Retinal pigment epithelial cell (primary cell): ENCODE data around the gene RNF223.

Experiments used
- DNase-seq: peaks from one replicate; pipeline ENCODE4 v3.0.0-alpha.2; 2010; ENCODE audit warnings: low read depth
- H3K4me3 ChIP-seq: 2 replicates; pipeline ENCODE4 v1.5.1; 2011; ENCODE audit warnings: mild to moderate bottlenecking, low read length, control low read depth, moderate library complexity
- TF ChIP-seq, protein P1 (sequence below): conservative IDR thresholded peaks from 2 replicates; pipeline ENCODE4 v1.5.1; 2011; ENCODE audit warnings: low read depth, low read length, control low read depth, inconsistent platforms

The RNF223 gene

DNA sequence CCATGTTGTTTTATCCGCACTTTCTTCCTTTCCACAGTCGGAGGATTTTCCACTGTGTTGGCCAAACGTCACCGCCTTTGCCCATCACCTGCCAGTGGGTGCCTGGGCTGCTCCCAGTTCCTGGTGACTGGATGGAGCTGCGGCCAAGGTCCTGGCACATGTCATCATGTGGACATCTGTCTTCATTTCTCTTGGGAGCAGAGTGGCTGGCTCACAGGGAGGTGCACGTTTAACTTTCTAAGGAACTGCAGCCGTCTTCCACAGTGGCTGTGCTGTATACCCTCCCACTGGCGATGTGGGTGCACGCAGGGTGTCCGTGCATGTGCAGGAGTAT is 19.5 kb upstream of the RNF223 start:
- H3K4me3 ChIP-seq: no peak overlapping the region
- DNase-seq: no peak
- TF ChIP-seq, protein P1, sequence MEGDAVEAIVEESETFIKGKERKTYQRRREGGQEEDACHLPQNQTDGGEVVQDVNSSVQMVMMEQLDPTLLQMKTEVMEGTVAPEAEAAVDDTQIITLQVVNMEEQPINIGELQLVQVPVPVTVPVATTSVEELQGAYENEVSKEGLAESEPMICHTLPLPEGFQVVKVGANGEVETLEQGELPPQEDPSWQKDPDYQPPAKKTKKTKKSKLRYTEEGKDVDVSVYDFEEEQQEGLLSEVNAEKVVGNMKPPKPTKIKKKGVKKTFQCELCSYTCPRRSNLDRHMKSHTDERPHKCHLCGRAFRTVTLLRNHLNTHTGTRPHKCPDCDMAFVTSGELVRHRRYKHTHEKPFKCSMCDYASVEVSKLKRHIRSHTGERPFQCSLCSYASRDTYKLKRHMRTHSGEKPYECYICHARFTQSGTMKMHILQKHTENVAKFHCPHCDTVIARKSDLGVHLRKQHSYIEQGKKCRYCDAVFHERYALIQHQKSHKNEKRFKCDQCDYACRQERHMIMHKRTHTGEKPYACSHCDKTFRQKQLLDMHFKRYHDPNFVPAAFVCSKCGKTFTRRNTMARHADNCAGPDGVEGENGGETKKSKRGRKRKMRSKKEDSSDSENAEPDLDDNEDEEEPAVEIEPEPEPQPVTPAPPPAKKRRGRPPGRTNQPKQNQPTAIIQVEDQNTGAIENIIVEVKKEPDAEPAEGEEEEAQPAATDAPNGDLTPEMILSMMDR: no peak

DNA sequence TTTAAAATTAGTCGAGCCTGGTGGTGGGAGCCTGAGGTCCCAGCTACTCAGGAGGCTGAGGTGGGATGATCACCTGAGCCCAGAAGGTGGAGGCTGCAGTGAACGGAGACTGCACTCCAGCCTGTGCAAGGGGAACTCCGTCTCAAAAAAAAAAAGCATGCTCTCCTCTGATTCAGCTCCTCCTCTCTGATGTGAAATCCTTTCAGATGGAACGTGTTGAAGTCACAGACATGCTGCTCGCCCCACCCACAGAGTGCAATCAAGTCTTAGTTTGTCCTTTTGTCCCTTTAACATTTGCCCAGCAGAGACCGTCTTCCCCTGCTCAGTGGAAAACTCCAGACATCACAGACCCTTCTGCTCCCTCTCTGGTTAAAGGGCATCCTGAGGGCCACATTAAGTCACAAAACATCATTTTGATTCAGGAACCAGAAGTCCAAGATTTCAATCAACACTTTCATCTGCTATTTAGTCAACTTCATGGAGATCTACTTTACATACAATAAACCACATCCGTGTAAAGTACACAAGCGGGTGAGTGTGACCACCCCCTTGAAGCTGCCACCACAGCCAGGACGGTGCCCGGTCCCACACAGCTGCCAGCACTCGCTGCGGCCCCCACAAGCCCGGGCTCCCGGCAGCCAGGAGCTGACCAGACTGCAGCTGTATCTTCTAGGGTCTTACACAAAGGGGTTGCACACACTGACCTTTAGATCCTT is 18.9 kb upstream of the RNF223 start:
- TF ChIP-seq, protein P1: no peak
- no peak overlapping the region for H3K4me3 ChIP-seq
- DNase-seq: no peak

DNA sequence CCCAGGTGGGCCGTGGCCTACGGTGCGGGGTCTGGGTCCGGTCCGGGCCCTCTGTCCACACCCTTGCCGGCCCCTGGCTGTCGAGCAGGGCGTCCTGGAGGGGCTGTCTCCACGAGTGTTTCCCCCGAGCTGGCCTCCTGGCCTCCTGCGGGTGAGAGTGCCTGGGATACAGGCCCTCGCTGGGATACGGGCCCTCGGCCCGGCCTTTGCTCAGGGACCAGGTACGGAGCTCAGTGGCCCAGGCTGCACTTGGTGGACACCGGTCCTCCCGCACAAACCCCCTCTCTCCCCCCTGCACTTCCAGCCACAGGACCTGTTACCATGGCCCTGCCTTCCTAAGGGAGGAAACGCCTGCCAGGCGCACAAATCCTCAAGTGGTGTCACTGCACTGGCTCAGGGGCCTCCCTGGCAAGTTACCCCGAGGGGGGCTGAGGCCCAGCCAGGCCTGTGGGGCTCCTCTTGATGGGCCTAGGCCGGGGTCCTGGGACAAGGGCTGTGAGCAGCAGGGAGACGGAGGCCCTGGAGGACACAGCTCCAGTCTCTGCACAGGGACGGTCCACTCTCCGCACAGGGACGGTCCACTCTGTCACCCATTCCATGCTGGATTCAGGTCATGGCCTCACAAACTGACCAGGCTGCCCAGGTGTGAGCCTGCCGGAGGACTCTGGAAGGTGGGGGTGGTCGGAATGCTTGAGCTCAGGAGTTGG is 18.2 kb upstream of the RNF223 start:
- H3K4me3 ChIP-seq: no peak overlapping the region
- TF ChIP-seq, protein P1: no peak

DNA sequence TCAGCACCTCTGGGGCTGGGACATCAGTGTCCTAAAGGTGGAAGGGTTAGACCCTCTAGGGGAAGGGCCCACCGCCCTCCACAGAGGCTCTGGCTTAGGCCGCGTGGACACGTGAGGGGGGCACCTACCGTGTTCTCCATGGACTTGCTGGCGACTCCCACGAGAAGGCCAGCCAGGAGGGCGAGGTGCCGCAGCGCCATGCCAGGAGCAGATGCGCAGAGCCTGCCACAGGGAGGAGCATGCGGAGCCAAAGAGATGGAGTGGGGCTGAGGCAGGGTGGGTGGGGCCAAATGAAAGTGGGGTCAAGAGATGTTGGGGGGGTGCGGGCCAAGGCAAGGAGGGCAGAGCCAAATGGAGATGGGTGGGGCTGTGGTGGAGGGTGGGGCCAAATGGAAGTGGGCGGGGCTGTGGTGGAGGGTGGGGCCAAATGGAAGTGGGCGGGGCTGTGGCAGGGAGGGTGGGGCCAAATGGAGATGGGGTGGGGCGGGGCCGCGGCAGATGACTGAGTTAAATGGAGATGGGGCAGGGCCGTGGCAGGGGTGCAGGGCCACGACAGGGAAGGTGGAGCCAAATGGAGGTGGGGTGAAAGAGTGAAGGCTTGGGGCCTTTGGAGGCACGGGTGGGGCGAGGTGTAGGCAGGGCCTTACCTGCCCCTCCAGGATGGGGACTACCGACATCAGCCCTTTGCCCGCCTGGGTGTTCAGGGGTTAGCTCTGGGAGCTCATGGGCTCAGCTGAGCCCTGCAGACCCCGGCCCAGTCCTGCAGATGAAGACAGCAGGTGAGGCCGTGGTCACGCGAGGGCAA is 17.4 kb upstream of the RNF223 start:
- no peak overlapping the region for H3K4me3 ChIP-seq
- no peak for DNase-seq
- TF ChIP-seq, protein P1: no peak

More for the DNA sequence above, 18.2 kb upstream of the RNF223 start:
- no peak for DNase-seq

DNA sequence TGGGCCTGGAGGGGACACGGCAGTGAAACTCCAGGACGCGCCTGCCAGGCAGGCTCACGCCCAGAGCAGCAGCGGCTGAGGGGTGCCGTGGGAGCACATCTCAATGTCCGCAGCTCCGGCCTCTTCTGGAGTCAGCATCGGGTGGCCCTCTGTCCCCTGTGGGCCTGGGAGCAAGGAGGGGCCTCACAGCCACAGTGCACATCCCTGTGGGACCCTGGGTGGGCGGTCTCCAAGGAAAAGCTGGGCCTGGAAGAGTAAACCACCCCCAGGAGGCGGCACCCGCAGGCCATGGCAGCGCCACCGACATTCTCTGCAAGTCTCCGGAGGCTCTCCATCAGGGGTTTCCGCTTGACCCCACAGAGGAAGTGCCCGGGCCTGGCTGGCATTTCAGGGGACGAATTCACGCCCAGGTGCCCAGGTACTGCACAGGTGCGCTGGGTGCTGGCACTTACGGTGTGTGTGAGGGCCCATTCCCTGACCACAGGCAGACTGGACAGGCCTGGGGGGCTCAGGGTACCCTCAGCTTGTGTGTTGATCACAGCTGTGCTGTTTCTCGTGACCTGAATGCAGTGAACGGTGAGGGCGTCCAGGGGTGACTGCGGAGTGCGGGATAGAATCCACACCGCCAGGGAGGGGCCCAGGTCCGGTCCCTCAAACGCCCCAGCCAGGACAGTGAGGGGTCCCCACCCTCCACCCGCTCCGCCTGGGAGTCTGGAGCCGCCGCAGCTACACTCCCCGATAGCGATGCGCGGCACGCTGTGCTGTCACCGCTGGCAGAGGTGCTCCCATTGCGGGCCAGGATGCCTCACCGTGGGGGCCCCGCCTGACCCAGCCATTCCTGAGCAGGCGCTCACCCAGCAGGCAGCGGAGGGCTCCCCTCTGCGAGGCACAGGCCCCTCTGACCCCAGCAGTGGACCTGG is 16.6 kb upstream of the RNF223 start:
- TF ChIP-seq, protein P1: no peak
- DNase-seq: no peak
- no peak overlapping the region for H3K4me3 ChIP-seq

DNA sequence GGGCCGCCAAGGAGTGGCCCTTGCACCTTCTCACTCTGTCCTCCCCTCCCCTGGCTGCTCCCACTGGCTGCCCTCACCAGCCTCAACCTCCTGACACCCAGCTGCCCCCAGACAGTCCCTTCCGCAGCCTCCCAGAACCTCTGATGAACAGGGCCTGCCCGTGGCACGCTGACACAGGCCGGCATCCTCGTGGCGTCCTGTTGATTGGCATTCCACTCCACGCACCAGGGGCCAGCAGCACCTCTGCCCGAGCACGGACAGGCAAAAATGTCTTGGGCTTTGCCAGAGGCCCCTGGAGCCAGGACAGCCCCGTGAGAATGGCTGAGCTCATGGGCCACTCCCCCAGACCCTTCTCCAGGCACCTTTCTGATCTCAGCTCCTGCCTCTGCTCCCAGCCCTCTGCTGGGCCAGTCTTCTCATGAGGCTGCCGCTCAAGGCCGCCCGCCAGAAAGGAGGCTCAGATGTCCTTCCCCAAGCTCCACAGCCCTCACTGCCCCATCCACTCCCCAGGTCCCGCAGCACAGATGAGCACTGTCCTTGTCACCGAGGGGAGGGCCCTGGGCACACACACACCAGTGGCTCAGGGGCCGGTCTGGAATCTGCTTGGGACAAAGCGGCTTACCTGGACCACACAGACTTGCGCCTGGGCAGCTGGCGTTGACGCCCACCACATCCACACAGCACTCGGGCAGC is 15.8 kb upstream of the RNF223 start:
- H3K4me3 ChIP-seq: no peak overlapping the region
- no peak for DNase-seq
- TF ChIP-seq, protein P1: no peak
